Measurements from ENCODE around the gene LYAR.

The LYAR gene

GRCh38 chr4:4277531-4277930 is 12.4 kb downstream of the LYAR start:
- Histone ChIP-seq H3K9me2 (replicated peaks; ENCODE audit: insufficient read depth, low read length) (no peaks in the 10 kb centered on the region), H3K9ac (ENCODE audit: low read length) (no peak overlapping the region), H2AFZ (ENCODE audit: low read length) (no peak overlapping the region), H3K27me3 (replicated peaks; ENCODE audit: insufficient read depth, low read length) (no peaks in the 10 kb centered on the region), H3F3A (ENCODE audit: insufficient read depth, low read length) (no peaks in the 10 kb centered on the region), H3K4me1 (ENCODE audit: low read length) (no peaks in the 10 kb centered on the region), H3K9me3 (replicated peaks; ENCODE audit: insufficient read depth, low read length) (no peaks in the 10 kb centered on the region), H4K20me1 (ENCODE audit: insufficient read depth, low read length) (no peaks in the 10 kb centered on the region), H3K36me3 (replicated peaks; ENCODE audit: insufficient read depth, low read length) (peaks cover 16% of the 10 kb centered on the region; the same call in 1 of the 2 replicates), H3K4me3 (ENCODE audit: low read length) (no peak overlapping the region), H3K4me2 (ENCODE audit: low read depth, low read length) (no peak overlapping the region), H3K79me2 (ENCODE audit: low read length) (peaks cover 8% of the 10 kb centered on the region; the same call in 1 of the 2 replicates), H3K27ac (ENCODE audit: low read length) (no peak overlapping the region)
- no peak for TF ChIP-seq EZH2phosphoT487 (IDR thresholded peaks at IDR 0.05; ENCODE audit: low read length)
- no peak for TF ChIP-seq CTCF (IDR thresholded peaks at IDR 0.05; ENCODE audit: low read length)
- TF ChIP-seq EZH2 (optimal IDR thresholded peaks at IDR 0.05; ENCODE audit: low read depth, low read length), result no peak
- no peak for DNase-seq

- no peak overlapping the region for H3K27ac ChIP-seq (ENCODE audit: low read length)
- H3K4me3 ChIP-seq (ENCODE audit: low read length), result no peak overlapping the region
- H3K27me3 ChIP-seq (replicated peaks; ENCODE audit: insufficient read depth, low read length), result no peaks in the 10 kb centered on the region
- peaks cover 14% of the 10 kb centered on the region; the same call in 1 of the 2 replicates for H3K36me3 ChIP-seq (replicated peaks; ENCODE audit: insufficient read depth, low read length)
- H3K9me3 ChIP-seq (replicated peaks; ENCODE audit: insufficient read depth, low read length), result no peaks in the 10 kb centered on the region
- H3K4me1 ChIP-seq (ENCODE audit: low read length), result no peaks in the 10 kb centered on the region
- H4K20me1 ChIP-seq (ENCODE audit: insufficient read depth, low read length), result no peaks in the 10 kb centered on the region
- no peak for TF ChIP-seq CTCF (IDR thresholded peaks at IDR 0.05; ENCODE audit: low read length)
- TF ChIP-seq EZH2 (optimal IDR thresholded peaks at IDR 0.05; ENCODE audit: low read depth, low read length), result no peak
- no peak for TF ChIP-seq EZH2phosphoT487 (IDR thresholded peaks at IDR 0.05; ENCODE audit: low read length)
- no peak overlapping the region for H3K9ac ChIP-seq (ENCODE audit: low read length)
- no peaks in the 10 kb centered on the region for H3K79me2 ChIP-seq (ENCODE audit: low read length)
- no peak overlapping the region for H2AFZ ChIP-seq (ENCODE audit: low read length)
- no peak for DNase-seq
- H3K9me2 ChIP-seq (replicated peaks; ENCODE audit: insufficient read depth, low read length), result no peaks in the 10 kb centered on the region
- no peaks in the 10 kb centered on the region for H3F3A ChIP-seq (ENCODE audit: insufficient read depth, low read length)
- H3K4me2 ChIP-seq (ENCODE audit: low read depth, low read length), result no peak overlapping the region
These were observed 15.7 kb downstream of the LYAR start for GRCh38 chr4:4274226-4274625.

GRCh38 chr4:4271912-4272311 is 18.0 kb downstream of the LYAR start:
- H3F3A ChIP-seq (ENCODE audit: insufficient read depth, low read length), result no peaks in the 10 kb centered on the region
- no peak overlapping the region for H3K4me3 ChIP-seq (ENCODE audit: low read length)
- H3K4me2 ChIP-seq (ENCODE audit: low read depth, low read length), result no peak overlapping the region
- no peak for TF ChIP-seq EZH2 (optimal IDR thresholded peaks at IDR 0.05; ENCODE audit: low read depth, low read length)
- no peak for TF ChIP-seq CTCF (IDR thresholded peaks at IDR 0.05; ENCODE audit: low read length)
- no peak for TF ChIP-seq EZH2phosphoT487 (IDR thresholded peaks at IDR 0.05; ENCODE audit: low read length)
- no peaks in the 10 kb centered on the region for H3K79me2 ChIP-seq (ENCODE audit: low read length)
- no peaks in the 10 kb centered on the region for H3K9me3 ChIP-seq (replicated peaks; ENCODE audit: insufficient read depth, low read length)
- no peak for DNase-seq
- H3K9ac ChIP-seq (ENCODE audit: low read length), result no peak overlapping the region
- peaks cover 10% of the 10 kb centered on the region; the same call in 1 of the 2 replicates for H3K36me3 ChIP-seq (replicated peaks; ENCODE audit: insufficient read depth, low read length)
- H3K27ac ChIP-seq (ENCODE audit: low read length), result no peak overlapping the region
- H3K27me3 ChIP-seq (replicated peaks; ENCODE audit: insufficient read depth, low read length), result no peaks in the 10 kb centered on the region
- H4K20me1 ChIP-seq (ENCODE audit: insufficient read depth, low read length), result no peaks in the 10 kb centered on the region
- H3K4me1 ChIP-seq (ENCODE audit: low read length), result no peaks in the 10 kb centered on the region
- no peak overlapping the region for H2AFZ ChIP-seq (ENCODE audit: low read length)
- H3K9me2 ChIP-seq (replicated peaks; ENCODE audit: insufficient read depth, low read length), result no peaks in the 10 kb centered on the region

Measured in MM.1S (cell line).